HepG2 (cell line): ENCODE results near the gene PLCG1. TPM values are rescaled to one million over a fixed set of nuclear protein-coding genes. Genes with fewer than 3 reads are reported as not detected.

Experiments
- ATAC-seq: fragments of 200-7000 bp; cut with Tn5 transposase; 3 replicates; pipeline ENCODE4 v1.9.1; 2020; ENCODE audit warnings: mild to moderate bottlenecking, moderate library complexity
- BruUV-seq: library from RNA; stranded (reverse); fragments of 400-500 nt; replicated peaks from 2 replicates; lab custom pipeline; 2021; lab: Mats Ljungman, UMichigan
- CTCF ChIA-PET: fragments of 300-600 bp; formaldehyde crosslinking; extraction: SDS; loops from one replicate; lab custom pipeline; 2021; ENCODE audit warnings: low total read pairs, inconsistent platforms, low intra/inter-chr PET ratio; lab: Yijun Ruan, JAX
- POLR2A ChIA-PET: fragments of 350-600 bp; sonication (Branson Sonifier 250); formaldehyde crosslinking; loops from one replicate; lab custom pipeline; 2020; ENCODE audit warnings: antibody characterized with exemption, inconsistent platforms; lab: Yijun Ruan, JAX
- DNase-seq: peaks from one replicate; pipeline ENCODE4 v3.0.0-alpha.2; 2015; ENCODE audit warnings: low spot score
- FAIRE-seq: peaks from 3 replicates; lab custom pipeline; 2011; peaks lifted over from hg19 to GRCh38; lab: Jason Lieb, UNC
- H2AFZ ChIP-seq: one replicate; pipeline ENCODE4 v1.6.1; 2011; ENCODE audit warnings: low read length, inconsistent platforms
- H3K27ac ChIP-seq: fragments of 300-600 bp; 3 replicates; pipeline ENCODE4 v1.8.0; 2011; ENCODE audit warnings: mixed run types, mild to moderate bottlenecking, mixed read lengths, low read length, inconsistent platforms; ENCODE audit not compliant: insufficient read depth; ENCODE audit errors: extremely low read length
- H3K27me3 ChIP-seq, 2 experiments: fragments of 200-600 bp in 1 of 2; 2 replicates in 1 of 2; 3 replicates in 1 of 2; pipeline versions ENCODE4 v1.6.0 to v1.8.0; 2011; ENCODE audit warnings: low read length in 2 of 2, mild to moderate bottlenecking in 2 of 2, moderate library complexity in 2 of 2, inconsistent platforms in 1 of 2; ENCODE audit not compliant: insufficient read depth in 2 of 2, control insufficient read depth in 1 of 2
- H3K36me3 ChIP-seq, 2 experiments: fragments of 200-600 bp in 1 of 2; replicated peaks in 1 of 2; 2 replicates in 1 of 2; 3 replicates in 1 of 2; pipeline versions ENCODE4 v1.5.1 to v1.8.0; 2011; ENCODE audit warnings: low read length in 2 of 2, inconsistent platforms in 1 of 2; ENCODE audit not compliant: insufficient read depth in 2 of 2, control insufficient read depth in 1 of 2
- H3K4me1 ChIP-seq: 2 replicates; pipeline ENCODE4 v1.5.1; 2012; ENCODE audit warnings: low read length, inconsistent platforms; ENCODE audit not compliant: insufficient read depth
- H3K4me2 ChIP-seq: 2 replicates; pipeline ENCODE4 v1.6.0; 2011; ENCODE audit warnings: low read depth, low read length, inconsistent platforms
- H3K4me3 ChIP-seq, 3 experiments: fragments of 200-600 bp in 1 of 3; sonication (generic), shearing (Covaris generic) in 1 of 3; replicated peaks in 1 of 3; 2 replicates each; pipeline ENCODE4 v1.5.1; 2011 to 2016; ENCODE audit warnings: low read length in 3 of 3, inconsistent platforms in 2 of 3, low read depth in 2 of 3, mild to moderate bottlenecking in 2 of 3, control low read depth in 1 of 3, mixed read lengths in 1 of 3; ENCODE audit not compliant: insufficient read depth in 1 of 3
- H3K79me2 ChIP-seq: one replicate; pipeline ENCODE4 v1.6.1; 2011; ENCODE audit warnings: low read length, inconsistent platforms; ENCODE audit not compliant: insufficient read depth
- H3K9ac ChIP-seq: 2 replicates; pipeline ENCODE4 v1.6.0; 2011; ENCODE audit warnings: mild to moderate bottlenecking, low read depth, low read length, inconsistent platforms; ENCODE audit not compliant: insufficient read depth
- H3K9me3 ChIP-seq: 2 replicates; pipeline ENCODE4 v1.5.1; 2012; ENCODE audit warnings: mild to moderate bottlenecking, low read length
- H4K20me1 ChIP-seq: 2 replicates; pipeline ENCODE4 v1.6.0; 2011; ENCODE audit warnings: inconsistent platforms, mild to moderate bottlenecking, low read length, moderate library complexity; ENCODE audit not compliant: insufficient read depth
- ARNTL ChIP-seq: sonication (generic); formaldehyde crosslinking; IDR thresholded peaks from 2 replicates; pipeline ENCODE4 v1.4.0; 2020; ENCODE audit warnings: mild to moderate bottlenecking, missing genetic modification reagents
- BCL6 ChIP-seq: IDR thresholded peaks from 2 replicates; pipeline ENCODE4 v1.6.1; 2016; ENCODE audit warnings: missing genetic modification reagents, missing compliant biosample characterization
- KAT7 ChIP-seq: IDR thresholded peaks from 2 replicates; pipeline ENCODE4 v1.6.1; 2018; ENCODE audit warnings: borderline replicate concordance, missing compliant biosample characterization
- KDM5B ChIP-seq: sonication (generic); formaldehyde crosslinking; IDR thresholded peaks from 2 replicates; pipeline ENCODE4 v1.4.0; 2020; ENCODE audit warnings: missing genetic modification reagents, mild to moderate bottlenecking, borderline replicate concordance
- LRRFIP1 ChIP-seq: sonication (generic); formaldehyde crosslinking; conservative IDR thresholded peaks from 2 replicates; pipeline ENCODE4 v1.4.0; 2020; ENCODE audit warnings: missing genetic modification reagents
- POGZ ChIP-seq: sonication (generic); formaldehyde crosslinking; IDR thresholded peaks from 2 replicates; pipeline ENCODE4 v1.4.0; 2020; ENCODE audit warnings: mild to moderate bottlenecking, missing genetic modification reagents
- SNRNP70 ChIP-seq: fragments of 200-400 bp; formaldehyde crosslinking; IDR thresholded peaks from 2 replicates; pipeline ENCODE4 v1.6.1; 2017; ENCODE audit warnings: mild to moderate bottlenecking, low read depth, low read length, moderate library complexity
- TBP ChIP-seq: sonication (generic); formaldehyde crosslinking; IDR thresholded peaks from 2 replicates; pipeline ENCODE4 v1.5.0; 2020; ENCODE audit warnings: missing genetic modification reagents
- ZBTB38 ChIP-seq: sonication (generic); formaldehyde crosslinking; IDR thresholded peaks from 2 replicates; pipeline ENCODE4 v1.5.1; 2020; ENCODE audit warnings: mild to moderate bottlenecking, missing genetic modification reagents
- ZNF138 ChIP-seq: sonication (generic); formaldehyde crosslinking; IDR thresholded peaks from 2 replicates; pipeline ENCODE4 v1.5.0; 2020; ENCODE audit warnings: mild to moderate bottlenecking, low read depth, missing genetic modification reagents
- ZNF20 ChIP-seq: sonication (generic); formaldehyde crosslinking; IDR thresholded peaks from 2 replicates; pipeline ENCODE4 v1.4.0; 2020; ENCODE audit warnings: mild to moderate bottlenecking, moderate library complexity, missing genetic modification reagents
- ZNF34 ChIP-seq: sonication (generic); formaldehyde crosslinking; IDR thresholded peaks from 2 replicates; pipeline ENCODE4 v1.4.0; 2020; ENCODE audit warnings: mild to moderate bottlenecking, missing genetic modification reagents, borderline replicate concordance
- ZSCAN21 ChIP-seq: sonication (generic); formaldehyde crosslinking; IDR thresholded peaks from 2 replicates; pipeline ENCODE4 v1.8.0; 2022; ENCODE audit warnings: mild to moderate bottlenecking, missing genetic modification reagents, moderate library complexity, borderline replicate concordance
- WGBS: methylation state at CpG from one replicate; pipeline ENCODE4 v1.1.6; 2017; ENCODE audit warnings: low lambda C conversion rate; 5-methylcytosine and 5-hydroxymethylcytosine counted together
- in situ Hi-C: cut with HindIII; loops from 2 replicates; pipeline ENCODE4 v1.10.0; 2017; ENCODE audit warnings: low pct_unique_long_range_greater_than_20kb; ENCODE audit not compliant: extremely low pct_ligation_motif_present
- intact Hi-C: fragments of 100-400 bp; cut with micrococcal nuclease; formaldehyde crosslinking; loops from one replicate; pipeline ENCODE4 v1.10.0; 2022; ENCODE audit not compliant: unreplicated experiment
- polyA plus RNA-seq, 8 experiments: library from polyadenylated mRNA; depleted of rRNA in 3 of 8; stranded (reverse) in 7 of 8; unstranded in 1 of 8; fragments of >200 nt; fragmentation: Illumina TruSeq in 4 of 8; extraction: Trizol in 4 of 8; gene quantifications; 2 replicates each; pipeline versions ENCODE4 v1.2.1 to v1.2.3, GENCODE V29; 2011 to 2016; ENCODE audit warnings: low read depth in 4 of 8, missing spikeins in 1 of 8, mixed read lengths in 1 of 8; ENCODE audit not compliant: insufficient read depth in 1 of 8
- total RNA-seq, 5 experiments: library from RNA; depleted of rRNA; stranded (reverse); fragments of >200 nt; fragmentation: Illumina TruSeq; extraction: Trizol; gene quantifications; 2 replicates each; pipeline ENCODE4 v1.2.3, GENCODE V29; 2016; ENCODE audit warnings: low read depth in 1 of 5

The PLCG1 gene
- total and polyA plus RNA-seq, 2 of the 13 experiments (the other 11 are each of a cell fraction or from before 2014, with no cell fraction given), result 85.3 to 158 TPM

GRCh38 chr20:41183391-41183790, 46.0 kb downstream of the PLCG1 start:
- intact Hi-C loops, result no loop called here
- no peak overlapping the region for H3K27ac ChIP-seq
- TF ChIP-seq ZNF20 (CRISPR knock-in tag) (no peak), TBP (CRISPR knock-in tag) (no peak), KDM5B (CRISPR knock-in tag) (no peak), SNRNP70 (no peak), ZNF138 (CRISPR knock-in tag) (no peak), BCL6 (CRISPR knock-in tag) (no peak), LRRFIP1 (CRISPR knock-in tag) (no peak), ZNF34 (CRISPR knock-in tag) (no peak), KAT7 (CRISPR knock-in tag) (no peak), ZSCAN21 (CRISPR knock-in tag) (no peak), ZBTB38 (CRISPR knock-in tag) (no peak), POGZ (CRISPR knock-in tag) (no peak), ARNTL (CRISPR knock-in tag) (no peak)
- TF ChIP-seq, all 625 proteins: peak for 0
- 90% methylated on average over 6 of the region's 6 CpGs for WGBS
- no peak for ATAC-seq
- Histone ChIP-seq H3K4me3 (no peak overlapping the region), H3K4me1 (peaks cover 12% of the 10 kb centered on the region), H3K27me3 (no peaks in the 10 kb centered on the region), H3K9me3 (no peaks in the 10 kb centered on the region), H3K79me2 (no peaks in the 10 kb centered on the region), H3K9ac (no peak overlapping the region), H4K20me1 (no peaks in the 10 kb centered on the region), H3K4me2 (no peak overlapping the region), H2AFZ (no peak overlapping the region), H3K36me3 (peaks cover 0 to 3% of the 10 kb centered on the region in 2 experiments; a peak in 2 of 5 replicates)
- BruUV-seq, result no TSS peak
- FAIRE-seq, result no peak
- ChIA-PET POLR2A (no interaction called here), CTCF (no interaction called here)
- no peak for DNase-seq
- in situ Hi-C loops, result no loop called here
